ENCODE measurements around the gene NAMPT. TPM values are rescaled to one million over a fixed set of nuclear protein-coding genes. Genes with fewer than 3 reads are reported as not detected.

Gene NAMPT
- total RNA-seq, 3 donors from 2014 or later (not counting 1 experiment from before 2014, with no cell fraction given), result 194 to 414 (median 270) TPM

GRCh38 chr7:106262221-106262881 is 22.4 kb downstream of the NAMPT start:
- no peaks in the 10 kb centered on the region for H3K4me1 ChIP-seq (ENCODE audit: control insufficient read depth, insufficient read depth, low read length)
- peaks cover 32% of the 10 kb centered on the region for H3K36me3 ChIP-seq (ENCODE audit: control insufficient read depth, insufficient read depth, low read length)
- Mint-ChIP-seq H3K4me1 (peaks cover 7 to 9% of the 10 kb centered on the region in 2 donors), H3K9me3 (no peaks in the 10 kb centered on the region), H3K27me3 (ENCODE audit: low read depth in 2 of 2) (no peaks in the 10 kb centered on the region), H3K4me3 (no peak overlapping the region), H3K36me3 (peaks cover 24% of the 10 kb centered on the region), H3K27ac (no peak overlapping the region)
- H3K4me3 ChIP-seq (ENCODE audit: low read length), result no peak overlapping the region
- no peak for ATAC-seq
- no peaks in the 10 kb centered on the region for H3K27me3 ChIP-seq (ENCODE audit: control insufficient read depth, insufficient read depth, low read length)
- H3K27ac ChIP-seq (ENCODE audit: low read length), result no peak overlapping the region
- intact Hi-C loops (cut with micrococcal nuclease), result no loop called here
- no peak for DNase-seq
- TF ChIP-seq, protein P1, sequence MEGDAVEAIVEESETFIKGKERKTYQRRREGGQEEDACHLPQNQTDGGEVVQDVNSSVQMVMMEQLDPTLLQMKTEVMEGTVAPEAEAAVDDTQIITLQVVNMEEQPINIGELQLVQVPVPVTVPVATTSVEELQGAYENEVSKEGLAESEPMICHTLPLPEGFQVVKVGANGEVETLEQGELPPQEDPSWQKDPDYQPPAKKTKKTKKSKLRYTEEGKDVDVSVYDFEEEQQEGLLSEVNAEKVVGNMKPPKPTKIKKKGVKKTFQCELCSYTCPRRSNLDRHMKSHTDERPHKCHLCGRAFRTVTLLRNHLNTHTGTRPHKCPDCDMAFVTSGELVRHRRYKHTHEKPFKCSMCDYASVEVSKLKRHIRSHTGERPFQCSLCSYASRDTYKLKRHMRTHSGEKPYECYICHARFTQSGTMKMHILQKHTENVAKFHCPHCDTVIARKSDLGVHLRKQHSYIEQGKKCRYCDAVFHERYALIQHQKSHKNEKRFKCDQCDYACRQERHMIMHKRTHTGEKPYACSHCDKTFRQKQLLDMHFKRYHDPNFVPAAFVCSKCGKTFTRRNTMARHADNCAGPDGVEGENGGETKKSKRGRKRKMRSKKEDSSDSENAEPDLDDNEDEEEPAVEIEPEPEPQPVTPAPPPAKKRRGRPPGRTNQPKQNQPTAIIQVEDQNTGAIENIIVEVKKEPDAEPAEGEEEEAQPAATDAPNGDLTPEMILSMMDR (IDR thresholded peaks at IDR 0.05), result no peak
- no CpG with 5 or more reads among the region's 2 CpGs for WGBS (ENCODE audit: insufficient coverage)
- no peaks in the 10 kb centered on the region for H3K9me3 ChIP-seq (ENCODE audit: control insufficient read depth, insufficient read depth, low read length)

GRCh38 chr7:106260136-106260561 is 24.6 kb downstream of the NAMPT start:
- H3K27ac Mint-ChIP-seq, result peak overlapping the region; percentile 7 to 57
- TF ChIP-seq, protein P1 (IDR thresholded peaks at IDR 0.05), result no peak
- H3K4me3 Mint-ChIP-seq, result peak overlapping the region; percentile 32
- DNase-seq (no peak), ATAC-seq (peak in 1 of 3 donors; percentile 17)
- H3K4me1 ChIP-seq (ENCODE audit: control insufficient read depth, insufficient read depth, low read length), result no peaks in the 10 kb centered on the region
- no peak overlapping the region for H3K4me3 ChIP-seq (ENCODE audit: low read length)
- H3K36me3 ChIP-seq (ENCODE audit: control insufficient read depth, insufficient read depth, low read length), result peaks cover 21% of the 10 kb centered on the region
- H3K36me3 Mint-ChIP-seq, result peaks cover 13% of the 10 kb centered on the region
- H3K9me3 Mint-ChIP-seq, result no peaks in the 10 kb centered on the region
- no peak overlapping the region for H3K27ac ChIP-seq (ENCODE audit: low read length)
- intact Hi-C loops (cut with micrococcal nuclease), result no loop called here
- H3K9me3 ChIP-seq (ENCODE audit: control insufficient read depth, insufficient read depth, low read length), result no peaks in the 10 kb centered on the region
- H3K27me3 ChIP-seq (ENCODE audit: control insufficient read depth, insufficient read depth, low read length), result no peaks in the 10 kb centered on the region
- WGBS (ENCODE audit: insufficient coverage), result 47% methylated on average over 2 of the region's 2 CpGs
- peaks cover 7 to 9% of the 10 kb centered on the region in 2 donors for H3K4me1 Mint-ChIP-seq
- H3K27me3 Mint-ChIP-seq (ENCODE audit: low read depth in 2 of 2), result no peaks in the 10 kb centered on the region

DNA sequence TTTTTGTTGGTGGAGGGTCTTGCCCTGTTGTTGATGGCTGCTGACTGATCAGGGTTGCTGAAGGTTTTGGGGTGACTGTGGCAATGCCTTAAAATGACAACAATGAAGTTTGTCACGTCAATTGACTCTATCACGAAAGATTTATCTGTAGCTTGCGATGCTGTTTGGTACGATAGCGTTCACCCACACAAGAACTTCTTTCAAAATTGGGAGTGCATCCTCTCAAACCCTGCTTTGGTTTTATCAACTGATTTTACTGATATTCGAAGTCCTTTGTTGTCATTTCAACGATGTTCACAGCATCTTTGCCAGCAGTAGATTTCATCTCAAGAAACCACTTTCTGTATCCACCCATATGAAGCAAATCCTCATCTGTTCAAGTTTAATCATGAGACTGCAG is 26.0 kb downstream of the NAMPT start:
- H3K4me3 Mint-ChIP-seq, result no peak overlapping the region
- DNase-seq, result no peak
- H3K27ac ChIP-seq (ENCODE audit: low read length), result no peak overlapping the region
- 75% methylated on average over 7 of the region's 7 CpGs for WGBS (ENCODE audit: insufficient coverage)
- intact Hi-C loops (cut with micrococcal nuclease), result no loop called here
- peaks cover 13% of the 10 kb centered on the region for H3K36me3 Mint-ChIP-seq
- H3K27me3 Mint-ChIP-seq (ENCODE audit: low read depth in 2 of 2), result no peaks in the 10 kb centered on the region
- no peaks in the 10 kb centered on the region for H3K9me3 Mint-ChIP-seq
- no peak overlapping the region for H3K4me3 ChIP-seq (ENCODE audit: low read length)
- H3K36me3 ChIP-seq (ENCODE audit: control insufficient read depth, insufficient read depth, low read length), result peaks cover 15% of the 10 kb centered on the region
- TF ChIP-seq, protein P1 (IDR thresholded peaks at IDR 0.05), result no peak
- peak in 1 of 3 donors; percentile 49 for ATAC-seq
- no peaks in the 10 kb centered on the region for H3K4me1 ChIP-seq (ENCODE audit: control insufficient read depth, insufficient read depth, low read length)
- no peaks in the 10 kb centered on the region for H3K9me3 ChIP-seq (ENCODE audit: control insufficient read depth, insufficient read depth, low read length)
- H3K27ac Mint-ChIP-seq, result peak overlapping the region in 1 of 2 donors; percentile 7
- H3K27me3 ChIP-seq (ENCODE audit: control insufficient read depth, insufficient read depth, low read length), result no peaks in the 10 kb centered on the region
- peaks cover 7 to 9% of the 10 kb centered on the region in 2 donors for H3K4me1 Mint-ChIP-seq

DNA sequence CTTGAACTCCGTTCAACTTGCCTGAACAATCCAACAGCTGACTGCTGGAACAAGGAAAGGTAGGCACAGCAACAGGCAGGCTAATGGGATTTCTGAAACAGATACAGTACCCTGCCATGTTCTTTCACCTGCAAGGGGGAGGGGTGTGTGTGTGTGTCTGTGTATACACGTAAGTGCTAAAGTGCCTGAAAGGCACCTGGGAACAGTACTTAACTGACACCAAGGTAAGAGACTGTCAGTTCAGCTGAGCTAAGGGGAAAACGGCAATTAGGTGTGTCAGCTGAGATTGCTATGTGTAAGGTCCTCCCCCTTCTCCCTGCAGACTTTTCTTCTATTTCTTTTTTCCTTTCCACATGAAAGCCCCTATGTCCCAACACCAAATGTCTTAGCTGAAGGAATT is 27.0 kb downstream of the NAMPT start:
- Histone ChIP-seq H3K4me3 (ENCODE audit: low read length) (no peak overlapping the region), H3K27ac (ENCODE audit: low read length) (no peak overlapping the region), H3K36me3 (ENCODE audit: control insufficient read depth, insufficient read depth, low read length) (peaks cover 17% of the 10 kb centered on the region), H3K9me3 (ENCODE audit: control insufficient read depth, insufficient read depth, low read length) (no peaks in the 10 kb centered on the region), H3K4me1 (ENCODE audit: control insufficient read depth, insufficient read depth, low read length) (no peaks in the 10 kb centered on the region), H3K27me3 (ENCODE audit: control insufficient read depth, insufficient read depth, low read length) (no peaks in the 10 kb centered on the region)
- 98% methylated on average over 3 of the region's 3 CpGs for WGBS (ENCODE audit: insufficient coverage)
- H3K4me1 Mint-ChIP-seq, result peaks cover 7 to 9% of the 10 kb centered on the region in 2 donors
- H3K9me3 Mint-ChIP-seq, result no peaks in the 10 kb centered on the region
- peaks cover 11% of the 10 kb centered on the region for H3K36me3 Mint-ChIP-seq
- no peak overlapping the region for H3K4me3 Mint-ChIP-seq
- no peaks in the 10 kb centered on the region for H3K27me3 Mint-ChIP-seq (ENCODE audit: low read depth in 2 of 2)
- peak overlapping the region in 1 of 2 donors; percentile 61 for H3K27ac Mint-ChIP-seq
- intact Hi-C loops (cut with micrococcal nuclease), result no loop called here
- TF ChIP-seq, protein P1 (IDR thresholded peaks at IDR 0.05), result no peak
- no peak for DNase-seq
- peak in 1 of 3 donors; percentile 21 for ATAC-seq

Measured in natural killer cell (primary cell).